ENCODE measurements around the gene AGMO.

The AGMO gene

GRCh38 chr7:15341817-15342216 is 220.0 kb downstream of the AGMO start:
- no peak overlapping the region for H3K4me3 ChIP-seq (ENCODE audit: low read length)
- DNase-seq (ENCODE audit: low read depth), result no peak
- TF ChIP-seq, protein P1, sequence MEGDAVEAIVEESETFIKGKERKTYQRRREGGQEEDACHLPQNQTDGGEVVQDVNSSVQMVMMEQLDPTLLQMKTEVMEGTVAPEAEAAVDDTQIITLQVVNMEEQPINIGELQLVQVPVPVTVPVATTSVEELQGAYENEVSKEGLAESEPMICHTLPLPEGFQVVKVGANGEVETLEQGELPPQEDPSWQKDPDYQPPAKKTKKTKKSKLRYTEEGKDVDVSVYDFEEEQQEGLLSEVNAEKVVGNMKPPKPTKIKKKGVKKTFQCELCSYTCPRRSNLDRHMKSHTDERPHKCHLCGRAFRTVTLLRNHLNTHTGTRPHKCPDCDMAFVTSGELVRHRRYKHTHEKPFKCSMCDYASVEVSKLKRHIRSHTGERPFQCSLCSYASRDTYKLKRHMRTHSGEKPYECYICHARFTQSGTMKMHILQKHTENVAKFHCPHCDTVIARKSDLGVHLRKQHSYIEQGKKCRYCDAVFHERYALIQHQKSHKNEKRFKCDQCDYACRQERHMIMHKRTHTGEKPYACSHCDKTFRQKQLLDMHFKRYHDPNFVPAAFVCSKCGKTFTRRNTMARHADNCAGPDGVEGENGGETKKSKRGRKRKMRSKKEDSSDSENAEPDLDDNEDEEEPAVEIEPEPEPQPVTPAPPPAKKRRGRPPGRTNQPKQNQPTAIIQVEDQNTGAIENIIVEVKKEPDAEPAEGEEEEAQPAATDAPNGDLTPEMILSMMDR (IDR thresholded peaks at IDR 0.05; ENCODE audit: insufficient read depth, low read depth, low read length, missing control alignments), result no peak

DNA sequence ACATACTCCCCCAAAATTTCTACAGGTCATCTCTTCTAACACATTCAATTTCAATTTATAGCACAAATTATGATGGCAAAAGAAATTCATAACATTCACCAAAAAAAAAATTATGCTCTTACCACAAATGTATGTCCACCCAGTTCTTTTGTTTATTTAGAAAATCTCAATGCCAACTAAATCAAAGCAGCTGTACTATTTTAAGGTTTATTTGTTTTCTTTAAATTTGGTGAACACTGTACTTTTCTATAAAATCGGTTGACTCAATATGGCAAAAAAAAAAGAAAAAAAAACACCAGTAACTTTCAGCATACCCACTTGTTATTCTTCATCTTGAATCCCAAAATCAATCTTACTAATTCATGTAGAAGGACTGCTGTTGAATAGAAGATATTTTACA is 225.7 kb downstream of the AGMO start:
- H3K4me3 ChIP-seq (ENCODE audit: low read length), result no peak overlapping the region
- TF ChIP-seq, protein P1 (IDR thresholded peaks at IDR 0.05; ENCODE audit: insufficient read depth, low read depth, low read length, missing control alignments), result no peak
- no peak for DNase-seq (ENCODE audit: low read depth)

GRCh38 chr7:15335390-15335789 is 226.4 kb downstream of the AGMO start:
- H3K4me3 ChIP-seq (ENCODE audit: low read length), result no peak overlapping the region
- TF ChIP-seq, protein P1 (IDR thresholded peaks at IDR 0.05; ENCODE audit: insufficient read depth, low read depth, low read length, missing control alignments), result no peak
- DNase-seq (ENCODE audit: low read depth), result no peak

DNA sequence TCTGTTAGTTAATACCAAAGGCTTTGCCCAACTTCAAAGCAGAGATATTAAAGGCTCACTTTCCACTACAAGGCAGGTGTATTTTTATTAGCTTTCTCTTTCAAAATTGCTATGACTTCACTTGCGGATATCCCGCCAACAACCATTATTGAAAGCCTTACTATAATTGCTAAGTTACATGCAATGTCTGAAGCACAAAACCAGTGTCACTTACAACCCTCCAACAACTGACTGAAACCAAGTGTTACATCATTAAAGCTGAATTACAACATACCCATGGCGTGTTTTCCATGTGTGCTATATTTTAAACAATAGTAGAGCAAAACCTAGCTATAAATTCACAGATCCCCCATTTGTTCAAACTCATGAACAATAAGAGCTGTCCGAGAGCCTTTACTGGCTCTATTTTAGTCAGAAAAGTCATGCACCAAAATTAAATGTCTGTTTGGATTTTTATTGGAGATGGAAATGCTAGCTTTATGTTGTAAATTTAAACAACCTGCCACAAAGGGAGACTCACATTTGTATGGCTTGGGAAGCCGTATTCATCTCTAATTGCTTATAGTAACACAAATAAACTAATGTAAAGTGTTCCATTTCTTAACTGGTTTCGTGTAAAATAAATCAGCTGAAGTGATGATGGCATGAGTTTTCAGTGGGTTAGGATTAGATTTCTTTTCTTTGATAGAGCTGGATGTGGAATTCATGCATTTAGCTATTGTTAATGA is 227.1 kb downstream of the AGMO start:
- DNase-seq (ENCODE audit: low read depth), result no peak
- TF ChIP-seq, protein P1 (IDR thresholded peaks at IDR 0.05; ENCODE audit: insufficient read depth, low read depth, low read length, missing control alignments), result no peak
- no peak overlapping the region for H3K4me3 ChIP-seq (ENCODE audit: low read length)

DNA sequence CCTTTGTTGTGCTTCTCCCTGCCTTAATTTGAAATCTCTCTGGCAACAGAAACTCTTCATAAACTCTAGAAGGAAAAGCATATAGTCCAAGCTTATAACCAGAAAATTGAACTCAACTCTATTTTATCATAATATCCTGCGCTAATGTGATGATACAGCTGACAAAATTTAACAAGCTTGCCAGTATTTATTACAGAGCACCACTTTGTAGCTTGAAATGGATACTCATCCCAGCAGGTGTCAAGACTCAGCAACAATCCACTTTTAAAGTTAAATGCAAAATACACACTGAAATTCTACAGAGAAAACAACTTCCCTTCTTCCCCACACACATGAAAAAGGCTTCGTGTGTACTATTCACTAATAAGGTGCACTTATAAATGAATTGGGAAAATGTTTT is 228.9 kb downstream of the AGMO start:
- no peak overlapping the region for H3K4me3 ChIP-seq (ENCODE audit: low read length)
- DNase-seq (ENCODE audit: low read depth), result no peak
- TF ChIP-seq, protein P1 (IDR thresholded peaks at IDR 0.05; ENCODE audit: insufficient read depth, low read depth, low read length, missing control alignments), result no peak

DNA sequence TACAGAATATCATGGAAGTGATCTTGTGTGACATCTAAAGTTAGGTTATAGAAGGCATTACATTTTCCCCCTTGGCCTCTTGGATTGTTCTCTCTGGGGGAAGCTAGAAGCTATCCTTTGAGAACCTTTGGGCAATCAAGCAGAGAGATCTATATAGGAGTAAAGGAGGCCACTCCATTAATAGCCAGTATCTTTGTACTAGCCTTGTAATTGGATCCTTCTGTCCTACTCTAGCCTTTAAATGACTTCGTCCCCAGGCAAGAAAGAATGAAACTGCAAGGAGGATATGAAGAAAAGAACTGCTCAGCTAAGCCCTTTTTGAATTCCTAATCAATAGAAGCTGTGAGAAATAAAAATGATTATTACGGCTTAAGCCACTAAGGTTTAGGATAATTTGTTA is 230.9 kb downstream of the AGMO start:
- TF ChIP-seq, protein P1 (IDR thresholded peaks at IDR 0.05; ENCODE audit: insufficient read depth, low read depth, low read length, missing control alignments), result no peak
- no peak overlapping the region for H3K4me3 ChIP-seq (ENCODE audit: low read length)
- DNase-seq (ENCODE audit: low read depth), result no peak

- TF ChIP-seq, protein P1 (IDR thresholded peaks at IDR 0.05; ENCODE audit: insufficient read depth, low read depth, low read length, missing control alignments), result no peak
- DNase-seq (ENCODE audit: low read depth), result no peak
- H3K4me3 ChIP-seq (ENCODE audit: low read length), result no peak overlapping the region
Observed at GRCh38 chr7:15327001-15327400, 234.8 kb downstream of the AGMO start.

Measured in epithelial cell of esophagus (primary cell).